Tibial artery (tissue), 4 donors: ENCODE measurements around the gene CTIF.
A peak's percentile ranks its signal among the peaks of the same experiment; 100 is the strongest.

Experiments
- DNase-seq, 2 donors: peaks; one replicate each; pipeline ENCODE4 v3.0.0-alpha.2; 2019
- H3K27ac ChIP-seq, 2 donors: fragments of 200-600 bp; sonication (generic) in 1 of 2; 1 replicate in 1 of 2; 2 replicates in 1 of 2; pipeline ENCODE4 v1.5.1; 2018 to 2019; ENCODE audit warnings: mild to moderate bottlenecking in 1 of 2
- H3K27me3 ChIP-seq, 2 donors: fragments of 200-600 bp; sonication (generic) in 1 of 2; one replicate each; pipeline versions ENCODE4 v1.5.1 to v1.6.0; 2016 to 2019
- H3K36me3 ChIP-seq, 3 donors: fragments of 200-600 bp; sonication (generic) in 2 of 3; one replicate each; pipeline ENCODE4 v1.5.1; 2016 to 2019; ENCODE audit warnings: mild to moderate bottlenecking in 2 of 3
- H3K4me1 ChIP-seq, 4 donors: fragments of 200-600 bp; sonication (generic) in 2 of 4; 1 replicate in 3 of 4; 2 replicates in 1 of 4; pipeline ENCODE4 v1.5.1; 2016 to 2019
- H3K4me3 ChIP-seq, 2 donors: fragments of 200-600 bp; sonication (generic) in 1 of 2; 1 replicate in 1 of 2; 2 replicates in 1 of 2; pipeline ENCODE4 v1.5.1; 2018 to 2019; ENCODE audit warnings: mild to moderate bottlenecking in 2 of 2
- H3K9me3 ChIP-seq, 3 donors: fragments of 200-600 bp; sonication (generic) in 1 of 3; one replicate each; pipeline ENCODE4 v1.5.1; 2016 to 2019
- intact Hi-C: fragments of 100-400 bp; cut with DNase I; formaldehyde crosslinking; loops from one replicate; pipeline ENCODE4 v1.15.0; 2023; ENCODE audit warnings: low total_unique reads
- TF ChIP-seq, protein P1 (sequence below), 2 experiments: fragments of 200-600 bp in 1 of 2; fragments of 450-650 bp in 1 of 2; IDR thresholded peaks; one replicate each; pipeline ENCODE4 v1.5.1; 2017 to 2019; ENCODE audit warnings: antibody characterized with exemption in 2 of 2, mild to moderate bottlenecking in 1 of 2, moderate library complexity in 1 of 2

CTIF gene

DNA sequence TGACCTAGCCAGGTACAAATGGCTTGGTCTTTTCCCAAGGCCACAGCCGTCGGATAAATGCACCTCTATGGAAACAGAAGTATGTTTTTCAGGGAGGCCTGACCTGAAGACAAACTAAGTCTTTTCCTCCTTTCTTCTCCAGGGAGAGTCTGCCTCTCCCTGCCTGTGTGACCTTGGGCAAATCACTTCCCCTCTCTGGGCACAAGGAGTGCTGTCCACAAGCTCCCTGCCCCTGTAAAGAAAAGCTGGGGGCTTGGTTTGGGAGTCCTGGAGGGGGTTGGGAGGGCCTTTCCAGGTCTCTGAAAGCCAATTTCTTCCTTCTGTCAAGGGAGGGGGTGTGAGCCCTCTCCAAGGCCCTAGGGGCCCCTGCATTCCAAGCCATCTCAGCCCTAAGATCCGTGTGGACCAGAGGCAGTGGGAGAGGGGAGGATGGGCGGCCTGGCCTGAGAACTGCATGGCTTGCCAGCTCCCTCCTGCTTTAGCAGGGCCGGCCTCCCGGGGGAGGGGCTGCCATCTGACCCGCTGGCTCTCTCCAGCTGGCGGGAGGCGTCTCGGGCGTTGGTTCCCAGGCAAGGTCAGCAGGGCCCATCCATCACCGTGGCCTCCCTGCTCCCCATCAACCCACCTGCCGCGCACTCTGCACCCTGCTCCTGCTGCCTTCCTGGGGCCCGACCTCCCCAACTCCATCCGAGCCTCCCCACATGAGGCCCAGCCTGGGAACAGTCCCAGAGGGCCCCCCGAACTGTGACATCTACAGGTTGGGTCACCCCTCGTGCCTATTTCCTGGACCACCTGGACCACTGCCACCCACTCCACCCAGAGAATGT lies 350.5 kb downstream of the CTIF start:
- H3K36me3 ChIP-seq, result no peaks in the 10 kb centered on the region
- no peaks in the 10 kb centered on the region for H3K27me3 ChIP-seq
- H3K27ac ChIP-seq, result peak overlapping the region; percentile 52 to 72
- H3K4me1 ChIP-seq, result peaks cover 0 to 65% (median 36%) of the 10 kb centered on the region in 4 donors
- intact Hi-C loops, result no loop called here
- no peak overlapping the region for H3K4me3 ChIP-seq
- H3K9me3 ChIP-seq, result no peaks in the 10 kb centered on the region
- TF ChIP-seq, protein P1, sequence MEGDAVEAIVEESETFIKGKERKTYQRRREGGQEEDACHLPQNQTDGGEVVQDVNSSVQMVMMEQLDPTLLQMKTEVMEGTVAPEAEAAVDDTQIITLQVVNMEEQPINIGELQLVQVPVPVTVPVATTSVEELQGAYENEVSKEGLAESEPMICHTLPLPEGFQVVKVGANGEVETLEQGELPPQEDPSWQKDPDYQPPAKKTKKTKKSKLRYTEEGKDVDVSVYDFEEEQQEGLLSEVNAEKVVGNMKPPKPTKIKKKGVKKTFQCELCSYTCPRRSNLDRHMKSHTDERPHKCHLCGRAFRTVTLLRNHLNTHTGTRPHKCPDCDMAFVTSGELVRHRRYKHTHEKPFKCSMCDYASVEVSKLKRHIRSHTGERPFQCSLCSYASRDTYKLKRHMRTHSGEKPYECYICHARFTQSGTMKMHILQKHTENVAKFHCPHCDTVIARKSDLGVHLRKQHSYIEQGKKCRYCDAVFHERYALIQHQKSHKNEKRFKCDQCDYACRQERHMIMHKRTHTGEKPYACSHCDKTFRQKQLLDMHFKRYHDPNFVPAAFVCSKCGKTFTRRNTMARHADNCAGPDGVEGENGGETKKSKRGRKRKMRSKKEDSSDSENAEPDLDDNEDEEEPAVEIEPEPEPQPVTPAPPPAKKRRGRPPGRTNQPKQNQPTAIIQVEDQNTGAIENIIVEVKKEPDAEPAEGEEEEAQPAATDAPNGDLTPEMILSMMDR (IDR thresholded peaks at IDR 0.05), result no peak
- peak; percentile 62 to 93 for DNase-seq

DNA sequence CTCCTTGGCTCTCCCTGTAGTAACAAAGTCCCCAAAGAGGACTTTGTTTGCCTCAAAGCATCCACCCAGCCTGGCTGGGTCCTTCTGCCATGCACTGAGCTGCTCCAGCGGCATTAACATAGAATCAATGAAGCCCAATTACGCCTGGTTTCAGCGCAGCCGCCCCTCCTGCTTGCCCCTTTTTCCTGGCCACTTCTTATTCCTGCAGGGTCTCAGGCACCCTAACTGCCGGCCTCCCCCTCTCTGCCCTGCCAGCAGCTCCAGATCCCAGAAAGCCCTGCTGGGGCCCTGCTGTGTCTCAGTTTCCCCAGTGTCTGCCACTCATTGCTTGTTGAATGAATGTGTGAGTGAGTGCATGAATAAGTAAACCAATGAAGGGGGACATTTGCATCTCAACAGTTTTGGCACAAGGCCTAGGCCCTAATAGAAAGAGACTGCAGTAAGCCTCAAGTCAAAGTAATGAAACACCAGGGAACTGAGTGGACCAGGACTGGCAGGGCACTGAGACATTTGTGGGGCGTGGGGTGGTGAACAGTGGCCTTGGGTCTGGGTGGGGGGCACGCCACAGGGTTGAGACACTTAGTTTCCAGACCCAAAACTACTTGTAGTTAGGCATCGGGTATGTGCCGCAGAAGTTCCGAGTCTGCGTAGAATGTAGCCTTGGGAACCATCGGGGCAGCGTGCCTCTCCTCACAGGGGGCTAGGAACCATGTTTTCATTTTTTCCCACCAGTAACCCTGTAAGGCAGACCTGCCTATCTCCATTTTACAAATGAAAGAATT lies 351.3 kb downstream of the CTIF start:
- peak in 1 of 2 donors; percentile 61 for DNase-seq
- H3K27ac ChIP-seq, result peak overlapping the region; percentile 52 to 72
- H3K27me3 ChIP-seq, result no peaks in the 10 kb centered on the region
- intact Hi-C loops, result no loop called here
- no peak overlapping the region for H3K4me3 ChIP-seq
- TF ChIP-seq, protein P1 (IDR thresholded peaks at IDR 0.05), result no peak
- H3K36me3 ChIP-seq, result no peaks in the 10 kb centered on the region
- H3K9me3 ChIP-seq, result no peaks in the 10 kb centered on the region
- peaks cover 0 to 65% (median 36%) of the 10 kb centered on the region in 4 donors for H3K4me1 ChIP-seq

DNA sequence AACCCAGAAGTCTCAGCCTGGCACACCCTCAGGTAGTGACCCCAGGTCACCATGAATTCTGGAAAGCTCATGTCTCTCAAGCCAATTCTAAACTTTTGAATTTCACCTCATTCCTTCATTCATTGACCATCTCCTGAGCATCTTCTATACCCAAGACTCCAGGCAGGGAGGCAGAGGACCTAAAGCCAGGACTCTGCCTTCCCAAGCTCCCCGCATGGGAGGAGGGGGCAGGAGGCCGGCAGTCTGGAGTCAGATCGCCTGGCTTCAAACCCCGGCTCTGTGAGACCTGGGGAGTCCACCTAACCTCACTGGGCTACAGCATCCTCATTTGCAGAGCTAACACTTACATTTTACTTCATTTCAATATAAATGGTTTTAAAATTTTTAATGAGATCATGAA lies 352.9 kb downstream of the CTIF start:
- DNase-seq, result peak in 1 of 2 donors; percentile 56
- no peak overlapping the region for H3K4me3 ChIP-seq
- H3K27ac ChIP-seq, result no peak overlapping the region
- H3K9me3 ChIP-seq, result no peaks in the 10 kb centered on the region
- peaks cover 0 to 61% (median 33%) of the 10 kb centered on the region in 4 donors for H3K4me1 ChIP-seq
- TF ChIP-seq, protein P1 (IDR thresholded peaks at IDR 0.05), result no peak
- no peaks in the 10 kb centered on the region for H3K27me3 ChIP-seq
- intact Hi-C loops, result no loop called here
- no peaks in the 10 kb centered on the region for H3K36me3 ChIP-seq

DNA sequence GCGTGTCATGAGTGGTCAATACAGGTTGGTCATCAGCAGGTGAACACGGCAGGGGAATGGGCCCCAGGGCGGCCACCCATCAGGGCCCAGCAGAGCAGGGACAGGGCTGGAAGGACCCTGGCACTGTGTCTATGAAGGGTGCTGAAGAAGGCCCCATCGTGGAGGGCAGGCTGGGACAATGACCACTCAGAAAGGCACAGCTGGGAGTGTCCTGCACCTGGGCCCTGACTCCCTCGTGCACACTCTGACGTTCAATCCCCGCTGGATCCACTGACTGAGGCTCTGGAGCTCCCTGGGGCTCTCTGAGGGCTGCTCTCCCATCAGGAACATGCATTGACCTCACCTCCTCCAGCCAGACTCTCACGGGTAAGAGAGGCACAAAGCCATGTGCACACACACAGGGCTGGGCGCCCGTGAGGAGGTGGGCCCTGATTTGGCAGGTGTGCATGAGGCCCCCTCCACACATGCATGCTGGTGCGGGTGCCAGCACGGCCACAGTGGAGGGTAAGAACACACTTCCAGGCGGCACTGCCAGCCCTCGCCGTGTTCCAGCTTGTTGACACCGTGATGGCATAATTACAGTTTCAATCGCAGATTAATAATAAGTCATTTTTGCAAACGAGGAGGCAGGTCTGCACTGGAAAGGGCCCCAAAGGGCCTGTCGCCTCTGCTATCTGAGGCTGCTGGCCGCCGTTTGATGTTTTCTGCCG lies 353.5 kb downstream of the CTIF start:
- intact Hi-C loops, result no loop called here
- TF ChIP-seq, protein P1 (IDR thresholded peaks at IDR 0.05), result no peak
- H3K4me1 ChIP-seq, result peaks cover 0 to 64% (median 37%) of the 10 kb centered on the region in 4 donors
- no peaks in the 10 kb centered on the region for H3K27me3 ChIP-seq
- no peaks in the 10 kb centered on the region for H3K36me3 ChIP-seq
- no peaks in the 10 kb centered on the region for H3K9me3 ChIP-seq
- H3K4me3 ChIP-seq, result no peak overlapping the region
- peak in 1 of 2 donors; percentile 59 for DNase-seq
- no peak overlapping the region for H3K27ac ChIP-seq

DNA sequence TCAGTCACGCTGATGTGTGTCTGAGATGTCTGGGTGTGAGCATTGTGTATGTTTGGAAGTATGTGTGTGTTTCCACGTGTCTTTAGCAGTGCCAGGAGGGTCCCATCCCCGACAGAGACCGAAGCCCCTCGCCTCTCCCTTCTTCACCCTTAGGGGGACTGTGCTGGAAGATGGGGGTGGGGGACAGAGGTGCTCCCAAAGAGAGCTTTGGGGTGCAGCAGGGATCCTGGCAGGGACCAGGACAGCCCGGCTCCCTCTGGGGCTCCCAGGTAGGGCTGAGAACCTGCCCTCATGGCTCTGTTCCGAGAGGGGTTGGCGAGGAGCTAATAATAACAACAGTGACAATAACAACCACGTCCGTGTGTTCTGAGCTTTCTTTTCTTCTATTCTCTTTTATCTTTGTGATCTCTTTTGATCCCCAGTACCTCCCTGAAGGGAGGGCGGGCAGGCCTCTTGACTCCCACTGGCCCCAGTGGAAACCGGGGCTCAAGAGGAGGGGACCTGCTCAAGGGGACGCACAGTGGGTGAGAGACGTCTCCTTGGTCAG lies 354.3 kb downstream of the CTIF start:
- no peak overlapping the region for H3K27ac ChIP-seq
- TF ChIP-seq, protein P1 (IDR thresholded peaks at IDR 0.05), result no peak
- DNase-seq, result peak in 1 of 2 donors; percentile 44

More for the DNA sequence above, 354.3 kb downstream of the CTIF start:
- intact Hi-C loops, result no loop called here
- Histone ChIP-seq H3K27me3 (no peaks in the 10 kb centered on the region), H3K4me3 (no peak overlapping the region), H3K4me1 (peaks cover 0 to 60% (median 37%) of the 10 kb centered on the region in 4 donors), H3K36me3 (no peaks in the 10 kb centered on the region), H3K9me3 (no peaks in the 10 kb centered on the region)
